K562 (cell line): ENCODE data around the gene ZNF296. TPM values are rescaled to one million over a fixed set of nuclear protein-coding genes. Genes with fewer than 3 reads are reported as not detected.
A peak's percentile ranks its signal among the peaks of the same experiment; 100 is the strongest.

Source experiments
- ATAC-seq: fragments of 200-7000 bp; cut with Tn5 transposase; 3 replicates; pipeline ENCODE4 v1.9.1; 2020; ENCODE audit warnings: moderate library complexity
- BruUV-seq: library from RNA; stranded (reverse); fragments of 400-500 nt; replicated peaks from 2 replicates; lab custom pipeline; 2021; lab: Mats Ljungman, UMichigan
- CTCF ChIA-PET: fragments of 300-600 bp; formaldehyde crosslinking; extraction: SDS; loops from one replicate; lab custom pipeline; 2021; ENCODE audit warnings: low intra/inter-chr PET ratio; lab: Yijun Ruan, JAX
- POLR2A ChIA-PET: fragments of 300-600, 350-650 bp; sonication (Branson Sonifier 250); formaldehyde crosslinking; extraction: SDS; loops from one replicate; lab custom pipeline; 2021; ENCODE audit warnings: antibody characterized with exemption, inconsistent platforms; lab: Yijun Ruan, JAX
- DNase-seq, 4 experiments: peaks; one replicate each; pipeline versions ENCODE4 v3.0.0 to v3.0.0-alpha.2; 2011 to 2018; ENCODE audit warnings: low spot score in 3 of 4, mixed read lengths in 3 of 4; ENCODE audit errors: extremely low read depth in 1 of 4
- FAIRE-seq: peaks from 2 replicates; lab custom pipeline; 2011; peaks lifted over from hg19 to GRCh38; lab: Jason Lieb, UNC
- H2AFZ ChIP-seq: 2 replicates; pipeline ENCODE4 v1.6.0; 2011; ENCODE audit warnings: low read depth, low read length, control low read depth, inconsistent platforms
- H3K27ac ChIP-seq: fragments of 200-600 bp; 3 replicates; pipeline ENCODE4 v1.8.0; 2011; ENCODE audit warnings: low read depth, mild to moderate bottlenecking, control low read depth, inconsistent platforms, low read length, moderate library complexity, mixed read lengths; ENCODE audit errors: extremely low read depth
- H3K27me3 ChIP-seq, 2 experiments: fragments of 300-600 bp in 1 of 2; 2 replicates in 1 of 2; 3 replicates in 1 of 2; pipeline versions ENCODE4 v1.6.0 to v1.8.0; 2011; ENCODE audit warnings: inconsistent platforms in 2 of 2, low read length in 2 of 2, mild to moderate bottlenecking in 1 of 2, mixed read lengths in 1 of 2, moderate library complexity in 1 of 2; ENCODE audit not compliant: control insufficient read depth in 2 of 2, insufficient read depth in 2 of 2
- H3K36me3 ChIP-seq: fragments of 300-600 bp; 3 replicates; pipeline ENCODE4 v1.8.0; 2011; ENCODE audit warnings: mild to moderate bottlenecking, low read length, inconsistent platforms; ENCODE audit not compliant: control insufficient read depth, insufficient read depth
- H3K4me1 ChIP-seq, 2 experiments: fragments of 200-600 bp in 1 of 2; replicated peaks in 1 of 2; 2 replicates in 1 of 2; 3 replicates in 1 of 2; pipeline versions ENCODE4 v1.5.1 to v1.8.0; 2011; ENCODE audit warnings: inconsistent platforms in 2 of 2, low read length in 2 of 2, mild to moderate bottlenecking in 1 of 2, mixed read lengths in 1 of 2, moderate library complexity in 1 of 2; ENCODE audit not compliant: control insufficient read depth in 2 of 2, insufficient read depth in 2 of 2
- H3K4me2 ChIP-seq: 2 replicates; pipeline ENCODE4 v1.6.1; 2011; ENCODE audit warnings: low read length, control low read depth, inconsistent platforms, mixed read lengths; ENCODE audit not compliant: insufficient read depth
- H3K4me3 ChIP-seq: fragments of 200-600 bp; sonication (generic), shearing (Covaris generic); 2 replicates; pipeline ENCODE4 v1.5.1; 2016; ENCODE audit warnings: control low read depth, inconsistent platforms
- H3K79me2 ChIP-seq: fragments of 200-600 bp; 3 replicates; pipeline ENCODE4 v1.8.0; 2011; ENCODE audit warnings: low read length, inconsistent platforms; ENCODE audit not compliant: control insufficient read depth, insufficient read depth
- H3K9ac ChIP-seq, 2 experiments: 2 replicates each; pipeline versions ENCODE4 v1.6.0 to v1.6.1; 2011; ENCODE audit warnings: low read depth in 2 of 2, low read length in 2 of 2, control low read depth in 1 of 2, inconsistent platforms in 1 of 2, mild to moderate bottlenecking in 1 of 2, mixed read lengths in 1 of 2; ENCODE audit not compliant: insufficient read depth in 1 of 2
- H3K9me1 ChIP-seq: one replicate; pipeline ENCODE4 v1.6.0; 2011; ENCODE audit warnings: inconsistent platforms, mild to moderate bottlenecking, low read length, moderate library complexity; ENCODE audit not compliant: control insufficient read depth, insufficient read depth
- H3K9me3 ChIP-seq: replicated peaks from 2 replicates; pipeline ENCODE4 v1.5.1; 2011; ENCODE audit warnings: low read depth, low read length, inconsistent platforms; ENCODE audit not compliant: control insufficient read depth, insufficient read depth
- H4K20me1 ChIP-seq: replicated peaks from 2 replicates; pipeline ENCODE4 v1.6.1; 2011; ENCODE audit warnings: low read length, inconsistent platforms, mixed read lengths; ENCODE audit not compliant: control insufficient read depth, insufficient read depth
- ATF1 ChIP-seq, 2 experiments: fragments of 450-650 bp in 1 of 2; IDR thresholded peaks; 2 replicates each; pipeline ENCODE4 v1.6.1; 2016; ENCODE audit warnings: missing compliant biosample characterization in 1 of 2, missing genetic modification characterization in 1 of 2
- BCOR ChIP-seq: fragments of 450-650 bp; IDR thresholded peaks from 2 replicates; pipeline ENCODE4 v1.6.1; 2016
- MBD2 ChIP-seq: sonication (generic); IDR thresholded peaks from 2 replicates; pipeline ENCODE4 v1.6.1; 2016; ENCODE audit warnings: low read depth, borderline replicate concordance
- MCM3 ChIP-seq: fragments of 450-650 bp; IDR thresholded peaks from 2 replicates; pipeline ENCODE4 v1.6.1; 2016
- PHB2 ChIP-seq: fragments of 450-650 bp; IDR thresholded peaks from 2 replicates; pipeline ENCODE4 v1.6.1; 2017; ENCODE audit warnings: low read depth
- RBM34 ChIP-seq: fragments of 200-400 bp; formaldehyde crosslinking; IDR thresholded peaks from 2 replicates; pipeline ENCODE4 v1.6.1; 2018; ENCODE audit warnings: low read length, borderline replicate concordance; ENCODE audit not compliant: insufficient read depth
- SAP30 ChIP-seq: fragments of 200-600 bp; sonication (generic); IDR thresholded peaks from 2 replicates; pipeline ENCODE4 v1.6.1; 2012; ENCODE audit warnings: borderline replicate concordance, low read depth, mild to moderate bottlenecking, moderate library complexity, low read length, control low read depth, inconsistent platforms; ENCODE audit not compliant: insufficient read depth, poor library complexity, severe bottlenecking
- SMAD1 ChIP-seq: fragments of 150-350 bp; IDR thresholded peaks from 2 replicates; pipeline ENCODE4 v1.6.1; 2014; ENCODE audit warnings: low read length, low read depth; ENCODE audit not compliant: partially characterized antibody
- TEAD2 ChIP-seq: fragments of 450-650 bp; IDR thresholded peaks from 2 replicates; pipeline ENCODE4 v1.6.1; 2016; ENCODE audit warnings: missing genetic modification characterization, control low read depth, missing compliant biosample characterization
- TGIF2 ChIP-seq: sonication (generic); formaldehyde crosslinking; IDR thresholded peaks from 2 replicates; pipeline ENCODE4 v1.8.1; 2022; ENCODE audit warnings: mild to moderate bottlenecking, missing genetic modification reagents, moderate library complexity
- ZBTB7A ChIP-seq: IDR thresholded peaks from 2 replicates; pipeline ENCODE4 v1.6.1; 2011; ENCODE audit warnings: low read depth, mild to moderate bottlenecking, low read length, moderate library complexity, borderline replicate concordance; ENCODE audit not compliant: control insufficient read depth
- ZBTB8A ChIP-seq: fragments of 450-650 bp; IDR thresholded peaks from 2 replicates; pipeline ENCODE4 v1.6.1; 2018; ENCODE audit warnings: mild to moderate bottlenecking, moderate library complexity; ENCODE audit not compliant: partially characterized antibody
- ZNF282 ChIP-seq: sonication (generic); formaldehyde crosslinking; IDR thresholded peaks from 2 replicates; pipeline ENCODE4 v1.8.1; 2023; ENCODE audit warnings: missing genetic modification reagents
- ZNF41 ChIP-seq: fragments of 250-450 bp; sonication (Bioruptor Pico); conservative IDR thresholded peaks from 2 replicates; pipeline ENCODE4 v1.4.0; 2020; ENCODE audit warnings: mild to moderate bottlenecking
- ZNF444 ChIP-seq: fragments of 250-450 bp; sonication (Bioruptor Pico); IDR thresholded peaks from 2 replicates; pipeline ENCODE4 v1.4.0; 2020; ENCODE audit warnings: mild to moderate bottlenecking, moderate library complexity
- WGBS: fragments of 100-300 bp; shearing (Covaris generic); methylation state at CpG from one replicate; pipeline ENCODE4 v1.1.6; 2016; ENCODE audit warnings: low coverage, mixed read lengths; ENCODE audit not compliant: insufficient coverage; ENCODE audit errors: missing lambda C conversion rate; 5-methylcytosine and 5-hydroxymethylcytosine counted together
- in situ Hi-C: fragments of 300-500 bp; cut with MboI; formaldehyde crosslinking; loops from 4 replicates; pipeline ENCODE4 v1.15.0; 2018; ENCODE audit warnings: inconsistent platforms, mixed read lengths
- intact Hi-C: fragments of 100-400 bp; cut with micrococcal nuclease; formaldehyde crosslinking; loops from 2 replicates; pipeline ENCODE4 v1.14.2; 2022
- polyA plus RNA-seq, 8 experiments: library from polyadenylated mRNA; depleted of rRNA in 4 of 8; stranded (reverse) in 5 of 8; unstranded in 3 of 8; fragments of >200 nt; fragmentation: Nextera tagmentation in 2 of 8; fragmentation: Illumina TruSeq in 1 of 8; extraction: Ambion mirVana in 2 of 8; extraction: Trizol in 1 of 8; gene quantifications; 2 replicates each; pipeline versions ENCODE4 v1.2.1 to v1.2.3, GENCODE V29; 2011 to 2014; ENCODE audit warnings: inconsistent platforms in 1 of 8, missing spikeins in 1 of 8
- total RNA-seq, 7 experiments: library from RNA; depleted of rRNA in 6 of 7; stranded (reverse); fragments of >200 nt in 6 of 7; fragmentation: Illumina TruSeq in 2 of 7; extraction: Trizol in 2 of 7; gene quantifications; 2 replicates each; pipeline versions ENCODE4 v1.2.1 to v1.2.3, GENCODE V29; 2011 to 2021; ENCODE audit warnings: low replicate concordance in 1 of 7
- TF ChIP-seq, protein P1 (sequence below): IDR thresholded peaks from 2 replicates; pipeline ENCODE4 v1.6.1; 2012; ENCODE audit warnings: low read depth, low read length, improper control_type of control experiment, borderline replicate concordance
- TF ChIP-seq, protein P2 (sequence below): fragments of 250-450 bp; sonication (Bioruptor Pico); IDR thresholded peaks from 2 replicates; pipeline ENCODE4 v1.8.0; 2022; ENCODE audit warnings: inconsistent platforms, mild to moderate bottlenecking, moderate library complexity, borderline replicate concordance

The ZNF296 gene
- total and polyA plus RNA-seq, 9 of the 15 experiments (the other 6 are each of a cell fraction or from before 2014, with no cell fraction given), result 0.03 to 8.8 (median 0.47) TPM; not detected in 1

DNA sequence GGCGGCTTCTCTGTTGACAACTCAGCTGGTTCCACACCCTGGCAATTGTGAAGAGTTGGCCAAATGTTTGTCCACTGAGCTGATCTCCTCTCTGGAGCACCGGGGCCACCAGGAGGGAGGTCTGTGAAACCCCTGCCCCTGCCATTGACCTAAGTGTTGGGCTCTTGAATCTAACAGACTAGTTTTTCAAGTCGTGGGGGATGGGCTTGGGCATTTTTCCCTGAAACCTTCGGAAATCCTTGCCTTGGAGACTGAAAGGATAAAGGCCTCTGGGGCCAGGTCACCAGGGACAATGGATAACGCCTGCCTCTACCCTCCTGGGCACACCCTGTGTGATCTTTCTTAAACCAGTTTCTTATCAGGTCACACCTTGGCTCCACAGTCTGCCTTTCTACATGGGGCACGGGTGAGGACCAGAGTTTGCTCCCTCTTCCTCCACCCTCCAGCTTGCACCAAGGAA lies 3.7 kb upstream of the ZNF296 start (continued):
- TF ChIP-seq, protein P1, sequence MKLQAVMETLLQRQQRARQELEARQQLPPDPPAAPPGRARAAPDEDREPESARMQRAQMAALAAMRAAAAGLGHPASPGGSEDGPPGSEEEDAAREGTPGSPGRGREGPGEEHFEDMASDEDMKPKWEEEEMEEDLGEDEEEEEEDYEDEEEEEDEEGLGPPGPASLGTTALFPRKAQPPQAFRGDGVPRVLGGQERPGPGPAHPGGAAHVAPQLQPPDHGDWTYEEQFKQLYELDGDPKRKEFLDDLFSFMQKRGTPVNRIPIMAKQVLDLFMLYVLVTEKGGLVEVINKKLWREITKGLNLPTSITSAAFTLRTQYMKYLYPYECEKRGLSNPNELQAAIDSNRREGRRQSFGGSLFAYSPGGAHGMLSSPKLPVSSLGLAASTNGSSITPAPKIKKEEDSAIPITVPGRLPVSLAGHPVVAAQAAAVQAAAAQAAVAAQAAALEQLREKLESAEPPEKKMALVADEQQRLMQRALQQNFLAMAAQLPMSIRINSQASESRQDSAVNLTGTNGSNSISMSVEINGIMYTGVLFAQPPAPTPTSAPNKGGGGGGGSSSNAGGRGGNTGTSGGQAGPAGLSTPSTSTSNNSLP, result no peak
- TF ChIP-seq MCM3 (no peak), ZBTB7A (no peak)

DNA sequence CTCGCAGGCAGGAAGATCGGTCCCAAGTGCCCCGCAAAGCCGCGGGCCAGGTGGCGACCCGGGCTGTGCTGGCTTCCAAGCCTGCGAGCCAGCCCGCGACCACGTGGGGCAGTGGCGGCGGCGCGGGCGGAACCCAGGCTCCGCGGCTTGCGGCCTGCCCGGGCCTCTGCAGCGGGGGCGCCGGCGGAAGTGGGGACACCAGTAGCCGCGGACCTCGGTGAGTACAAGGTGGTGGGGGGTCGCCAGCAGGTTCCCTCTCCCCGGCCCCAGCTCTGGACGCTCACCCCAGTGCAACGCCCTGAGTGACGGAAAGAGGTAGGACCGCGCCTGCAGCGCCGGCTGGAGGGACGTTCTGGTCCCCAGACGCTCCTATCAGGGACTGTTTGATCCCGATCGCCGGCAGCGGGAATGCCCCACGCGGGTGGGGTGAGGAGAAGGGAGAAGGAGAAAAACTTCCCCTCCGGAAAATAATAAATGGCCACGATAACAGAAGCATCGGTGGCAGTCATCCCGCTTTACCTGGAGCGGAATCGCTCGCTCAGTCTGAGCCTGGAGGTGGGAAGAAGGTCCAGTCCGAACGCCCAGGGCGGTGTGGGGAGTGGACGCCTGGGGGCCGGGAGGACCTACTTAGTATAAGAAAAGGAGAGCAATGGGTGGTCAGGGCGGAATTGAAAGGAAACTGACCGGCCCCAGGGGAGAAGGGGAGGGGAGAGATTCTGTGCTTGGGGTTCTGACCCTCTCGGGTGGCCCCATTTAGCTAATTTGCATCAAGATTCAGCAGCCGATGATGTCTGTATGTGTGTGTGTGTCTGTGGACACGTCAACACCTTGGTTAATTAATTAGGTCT lies 3.0 kb upstream of the ZNF296 start, which contains the start of gene GEMIN7:
Gene GEMIN7, plus strand, starts transcription at position 198 of the 848 bp plus-strand sequence. CDS start 10,855 bp downstream, outside the sequence.
- H3K27me3 ChIP-seq, result no peaks in the 10 kb centered on the region
- BruUV-seq, result TSS peak; percentile 75
- peak; percentile 70 for ATAC-seq
- in situ Hi-C loops, result no loop called here
- peaks cover 34% of the 10 kb centered on the region; the same call in 2 of the 3 replicates for H3K36me3 ChIP-seq
- H3K4me2 ChIP-seq, result peak within 1 kb of the TSS; percentile 89
- POLR2A ChIA-PET, result interaction anchor here (0.8 to 1.4 kb wide), 4 partner anchors 12 to 426 kb away, joined by 3 to 5 read pairs (median 4); no protein-coding TSS in a partner anchor
- H3K79me2 ChIP-seq, result peaks cover 71% of the 10 kb centered on the region
- peak within 1 kb of the TSS; percentile 92 for H3K4me3 ChIP-seq
- H3K9me1 ChIP-seq, result no peaks in the 10 kb centered on the region
- H4K20me1 ChIP-seq, result peaks cover 1% of the 10 kb centered on the region; the same call in 1 of the 2 replicates
- peaks cover 25 to 52% of the 10 kb centered on the region in 2 experiments for H3K4me1 ChIP-seq
- under 1% methylated on average over 36 of the region's 61 CpGs for WGBS
- peak; percentile 54 for FAIRE-seq
- intact Hi-C loops, result no loop called here
- peak; percentile 85 to 89 (median 88) for DNase-seq
- peak within 1 kb of the TSS; percentile 97 to 100 for H3K9ac ChIP-seq
- no peaks in the 10 kb centered on the region for H3K9me3 ChIP-seq
- CTCF ChIA-PET, result interaction anchor here (0.6 kb wide), 1 partner anchor 100 kb away, joined by 3 read pairs; no protein-coding TSS in a partner anchor
- peak within 1 kb of the TSS; percentile 90 for H3K27ac ChIP-seq
- peak within 1 kb of the TSS; percentile 95 for H2AFZ ChIP-seq
- TF ChIP-seq ZBTB8A, result no peak
- no peak for TF ChIP-seq ATF1 (CRISPR knock-in tag; IDR thresholded peaks at IDR 0.05)
- peak; percentile 70 for TF ChIP-seq ATF1 (tag; IDR thresholded peaks at IDR 0.05)
- TF ChIP-seq MBD2, result peak; percentile 52; the same call in 1 of the 2 replicates
- TF ChIP-seq ZNF41, result peak; percentile 34; the same call in 1 of the 2 replicates
- TF ChIP-seq PHB2, result no peak
- TF ChIP-seq, protein P2, sequence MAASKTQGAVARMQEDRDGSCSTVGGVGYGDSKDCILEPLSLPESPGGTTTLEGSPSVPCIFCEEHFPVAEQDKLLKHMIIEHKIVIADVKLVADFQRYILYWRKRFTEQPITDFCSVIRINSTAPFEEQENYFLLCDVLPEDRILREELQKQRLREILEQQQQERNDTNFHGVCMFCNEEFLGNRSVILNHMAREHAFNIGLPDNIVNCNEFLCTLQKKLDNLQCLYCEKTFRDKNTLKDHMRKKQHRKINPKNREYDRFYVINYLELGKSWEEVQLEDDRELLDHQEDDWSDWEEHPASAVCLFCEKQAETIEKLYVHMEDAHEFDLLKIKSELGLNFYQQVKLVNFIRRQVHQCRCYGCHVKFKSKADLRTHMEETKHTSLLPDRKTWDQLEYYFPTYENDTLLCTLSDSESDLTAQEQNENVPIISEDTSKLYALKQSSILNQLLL (CRISPR knock-in tag), result no peak
- TF ChIP-seq TGIF2 (CRISPR knock-in tag), result no peak
- peak; percentile 91; the same call in 1 of the 2 replicates for TF ChIP-seq ZNF282 (CRISPR knock-in tag)
- no peak for TF ChIP-seq TEAD2 (tag)
- no peak for TF ChIP-seq SMAD1
- no peak for TF ChIP-seq ZNF444
- TF ChIP-seq SAP30, result peak; percentile 15
- TF ChIP-seq RBM34, result no peak
- TF ChIP-seq BCOR, result no peak
